K562 (cell line): ENCODE data around the gene NTM. TPM values are rescaled to one million over a fixed set of nuclear protein-coding genes. Genes with fewer than 3 reads are reported as not detected.

Experiments
- ATAC-seq: fragments of 200-7000 bp; cut with Tn5 transposase; 3 replicates; pipeline ENCODE4 v1.9.1; 2020; ENCODE audit warnings: moderate library complexity
- BruUV-seq: library from RNA; stranded (reverse); fragments of 400-500 nt; replicated peaks from 2 replicates; lab custom pipeline; 2021; lab: Mats Ljungman, UMichigan
- CTCF ChIA-PET: fragments of 300-600 bp; formaldehyde crosslinking; extraction: SDS; loops from one replicate; lab custom pipeline; 2021; ENCODE audit warnings: low intra/inter-chr PET ratio; lab: Yijun Ruan, JAX
- POLR2A ChIA-PET: fragments of 300-600, 350-650 bp; sonication (Branson Sonifier 250); formaldehyde crosslinking; extraction: SDS; loops from one replicate; lab custom pipeline; 2021; ENCODE audit warnings: antibody characterized with exemption, inconsistent platforms; lab: Yijun Ruan, JAX
- DNase-seq, 4 experiments: peaks; one replicate each; pipeline versions ENCODE4 v3.0.0 to v3.0.0-alpha.2; 2011 to 2018; ENCODE audit warnings: low spot score in 3 of 4, mixed read lengths in 3 of 4; ENCODE audit errors: extremely low read depth in 1 of 4
- FAIRE-seq: peaks from 2 replicates; lab custom pipeline; 2011; peaks lifted over from hg19 to GRCh38; lab: Jason Lieb, UNC
- H2AFZ ChIP-seq: 2 replicates; pipeline ENCODE4 v1.6.0; 2011; ENCODE audit warnings: low read depth, low read length, control low read depth, inconsistent platforms
- H3K27ac ChIP-seq: fragments of 200-600 bp; 3 replicates; pipeline ENCODE4 v1.8.0; 2011; ENCODE audit warnings: low read depth, mild to moderate bottlenecking, control low read depth, inconsistent platforms, low read length, moderate library complexity, mixed read lengths; ENCODE audit errors: extremely low read depth
- H3K27me3 ChIP-seq, 2 experiments: fragments of 300-600 bp in 1 of 2; 2 replicates in 1 of 2; 3 replicates in 1 of 2; pipeline versions ENCODE4 v1.6.0 to v1.8.0; 2011; ENCODE audit warnings: inconsistent platforms in 2 of 2, low read length in 2 of 2, mild to moderate bottlenecking in 1 of 2, mixed read lengths in 1 of 2, moderate library complexity in 1 of 2; ENCODE audit not compliant: control insufficient read depth in 2 of 2, insufficient read depth in 2 of 2
- H3K36me3 ChIP-seq: fragments of 300-600 bp; 3 replicates; pipeline ENCODE4 v1.8.0; 2011; ENCODE audit warnings: mild to moderate bottlenecking, low read length, inconsistent platforms; ENCODE audit not compliant: control insufficient read depth, insufficient read depth
- H3K4me1 ChIP-seq, 2 experiments: fragments of 200-600 bp in 1 of 2; replicated peaks in 1 of 2; 2 replicates in 1 of 2; 3 replicates in 1 of 2; pipeline versions ENCODE4 v1.5.1 to v1.8.0; 2011; ENCODE audit warnings: inconsistent platforms in 2 of 2, low read length in 2 of 2, mild to moderate bottlenecking in 1 of 2, mixed read lengths in 1 of 2, moderate library complexity in 1 of 2; ENCODE audit not compliant: control insufficient read depth in 2 of 2, insufficient read depth in 2 of 2
- H3K4me2 ChIP-seq: 2 replicates; pipeline ENCODE4 v1.6.1; 2011; ENCODE audit warnings: low read length, control low read depth, inconsistent platforms, mixed read lengths; ENCODE audit not compliant: insufficient read depth
- H3K4me3 ChIP-seq: fragments of 200-600 bp; sonication (generic), shearing (Covaris generic); 2 replicates; pipeline ENCODE4 v1.5.1; 2016; ENCODE audit warnings: control low read depth, inconsistent platforms
- H3K79me2 ChIP-seq: fragments of 200-600 bp; 3 replicates; pipeline ENCODE4 v1.8.0; 2011; ENCODE audit warnings: low read length, inconsistent platforms; ENCODE audit not compliant: control insufficient read depth, insufficient read depth
- H3K9ac ChIP-seq, 2 experiments: 2 replicates each; pipeline versions ENCODE4 v1.6.0 to v1.6.1; 2011; ENCODE audit warnings: low read depth in 2 of 2, low read length in 2 of 2, control low read depth in 1 of 2, inconsistent platforms in 1 of 2, mild to moderate bottlenecking in 1 of 2, mixed read lengths in 1 of 2; ENCODE audit not compliant: insufficient read depth in 1 of 2
- H3K9me1 ChIP-seq: one replicate; pipeline ENCODE4 v1.6.0; 2011; ENCODE audit warnings: inconsistent platforms, mild to moderate bottlenecking, low read length, moderate library complexity; ENCODE audit not compliant: control insufficient read depth, insufficient read depth
- H3K9me3 ChIP-seq: replicated peaks from 2 replicates; pipeline ENCODE4 v1.5.1; 2011; ENCODE audit warnings: low read depth, low read length, inconsistent platforms; ENCODE audit not compliant: control insufficient read depth, insufficient read depth
- H4K20me1 ChIP-seq: replicated peaks from 2 replicates; pipeline ENCODE4 v1.6.1; 2011; ENCODE audit warnings: low read length, inconsistent platforms, mixed read lengths; ENCODE audit not compliant: control insufficient read depth, insufficient read depth
- EHMT2 ChIP-seq: fragments of 450-650 bp; IDR thresholded peaks from 2 replicates; pipeline ENCODE4 v1.6.1; 2018; ENCODE audit warnings: antibody characterized with exemption
- RAD21 ChIP-seq, 2 experiments: fragments of 250-450 bp in 1 of 2; fragments of 450-650 bp in 1 of 2; sonication (Bioruptor Pico) in 1 of 2; formaldehyde crosslinking in 1 of 2; IDR thresholded peaks in 1 of 2; conservative IDR thresholded peaks in 1 of 2; 2 replicates each; pipeline versions ENCODE4 v1.4.0 to v1.8.0; 2020 to 2022; ENCODE audit warnings: mild to moderate bottlenecking in 2 of 2, moderate library complexity in 1 of 2
- SMC3 ChIP-seq: conservative IDR thresholded peaks from 2 replicates; pipeline ENCODE4 v1.6.1; 2011; ENCODE audit warnings: low read depth, low read length, improper control_type of control experiment; ENCODE audit not compliant: insufficient read depth
- SRSF3 ChIP-seq: fragments of 200-400 bp; formaldehyde crosslinking; IDR thresholded peaks from 2 replicates; pipeline ENCODE4 v1.6.1; 2016; ENCODE audit warnings: mild to moderate bottlenecking, low read length, moderate library complexity; ENCODE audit not compliant: insufficient read depth
- ZNF436 ChIP-seq: fragments of 250-450, 450-650 bp; sonication (Bioruptor Pico); formaldehyde crosslinking; IDR thresholded peaks from 2 replicates; pipeline ENCODE4 v1.7.0; 2020; ENCODE audit warnings: mild to moderate bottlenecking
- WGBS: fragments of 100-300 bp; shearing (Covaris generic); methylation state at CpG from one replicate; pipeline ENCODE4 v1.1.6; 2016; ENCODE audit warnings: low coverage, mixed read lengths; ENCODE audit not compliant: insufficient coverage; ENCODE audit errors: missing lambda C conversion rate; 5-methylcytosine and 5-hydroxymethylcytosine counted together
- in situ Hi-C: fragments of 300-500 bp; cut with MboI; formaldehyde crosslinking; loops from 4 replicates; pipeline ENCODE4 v1.15.0; 2018; ENCODE audit warnings: inconsistent platforms, mixed read lengths
- intact Hi-C: fragments of 100-400 bp; cut with micrococcal nuclease; formaldehyde crosslinking; loops from 2 replicates; pipeline ENCODE4 v1.14.2; 2022
- polyA plus RNA-seq, 8 experiments: library from polyadenylated mRNA; depleted of rRNA in 4 of 8; stranded (reverse) in 5 of 8; unstranded in 3 of 8; fragments of >200 nt; fragmentation: Nextera tagmentation in 2 of 8; fragmentation: Illumina TruSeq in 1 of 8; extraction: Ambion mirVana in 2 of 8; extraction: Trizol in 1 of 8; gene quantifications; 2 replicates each; pipeline versions ENCODE4 v1.2.1 to v1.2.3, GENCODE V29; 2011 to 2014; ENCODE audit warnings: inconsistent platforms in 1 of 8, missing spikeins in 1 of 8
- total RNA-seq, 7 experiments: library from RNA; depleted of rRNA in 6 of 7; stranded (reverse); fragments of >200 nt in 6 of 7; fragmentation: Illumina TruSeq in 2 of 7; extraction: Trizol in 2 of 7; gene quantifications; 2 replicates each; pipeline versions ENCODE4 v1.2.1 to v1.2.3, GENCODE V29; 2011 to 2021; ENCODE audit warnings: low replicate concordance in 1 of 7
- TF ChIP-seq, protein P1 (sequence below), 2 experiments: fragments of 450-650 bp; formaldehyde crosslinking in 1 of 2; IDR thresholded peaks; 2 replicates each; pipeline versions ENCODE4 v1.4.0 to v1.6.1; 2014 to 2020; ENCODE audit warnings: mild to moderate bottlenecking in 2 of 2, borderline replicate concordance in 1 of 2, low read depth in 1 of 2
- TF ChIP-seq, protein P2 (sequence below), 3 experiments: IDR thresholded peaks in 2 of 3; conservative IDR thresholded peaks in 1 of 3; 2 replicates each; pipeline ENCODE4 v1.5.1; 2011 to 2012; ENCODE audit warnings: low read length in 3 of 3, mild to moderate bottlenecking in 3 of 3, control low read depth in 2 of 3, improper control_type of control experiment in 1 of 3, inconsistent platforms in 1 of 3, low read depth in 1 of 3, mixed read lengths in 1 of 3, moderate library complexity in 1 of 3; ENCODE audit not compliant: insufficient read depth in 2 of 3

The NTM gene
- total and polyA plus RNA-seq, 9 of the 15 experiments (the other 6 are each of a cell fraction or from before 2014, with no cell fraction given), result not detected

DNA sequence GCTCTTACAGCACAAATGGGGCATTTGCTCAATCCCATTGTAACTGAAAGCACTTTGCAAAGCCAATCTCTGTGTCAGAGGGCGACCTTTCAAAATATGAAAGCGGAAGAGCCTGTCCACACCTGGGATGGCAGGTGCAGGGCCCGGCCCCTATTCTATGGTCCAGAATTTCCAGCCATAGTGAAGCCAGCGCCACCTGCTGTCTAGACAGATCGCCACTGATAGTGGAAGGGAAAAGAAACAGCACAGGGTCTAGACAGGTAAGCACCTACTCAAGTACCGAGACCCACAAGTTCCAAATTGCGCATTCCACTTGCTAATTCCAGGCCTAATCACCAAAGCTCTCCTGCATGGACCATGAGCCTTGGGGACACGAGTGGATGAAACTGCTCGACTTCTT, 141.4 kb downstream of the NTM start:
- under 1% methylated on average over 9 of the region's 9 CpGs for WGBS
- no peaks in the 10 kb centered on the region for H3K79me2 ChIP-seq
- peak; percentile 55 for TF ChIP-seq SMC3
- TF ChIP-seq, protein P1, sequence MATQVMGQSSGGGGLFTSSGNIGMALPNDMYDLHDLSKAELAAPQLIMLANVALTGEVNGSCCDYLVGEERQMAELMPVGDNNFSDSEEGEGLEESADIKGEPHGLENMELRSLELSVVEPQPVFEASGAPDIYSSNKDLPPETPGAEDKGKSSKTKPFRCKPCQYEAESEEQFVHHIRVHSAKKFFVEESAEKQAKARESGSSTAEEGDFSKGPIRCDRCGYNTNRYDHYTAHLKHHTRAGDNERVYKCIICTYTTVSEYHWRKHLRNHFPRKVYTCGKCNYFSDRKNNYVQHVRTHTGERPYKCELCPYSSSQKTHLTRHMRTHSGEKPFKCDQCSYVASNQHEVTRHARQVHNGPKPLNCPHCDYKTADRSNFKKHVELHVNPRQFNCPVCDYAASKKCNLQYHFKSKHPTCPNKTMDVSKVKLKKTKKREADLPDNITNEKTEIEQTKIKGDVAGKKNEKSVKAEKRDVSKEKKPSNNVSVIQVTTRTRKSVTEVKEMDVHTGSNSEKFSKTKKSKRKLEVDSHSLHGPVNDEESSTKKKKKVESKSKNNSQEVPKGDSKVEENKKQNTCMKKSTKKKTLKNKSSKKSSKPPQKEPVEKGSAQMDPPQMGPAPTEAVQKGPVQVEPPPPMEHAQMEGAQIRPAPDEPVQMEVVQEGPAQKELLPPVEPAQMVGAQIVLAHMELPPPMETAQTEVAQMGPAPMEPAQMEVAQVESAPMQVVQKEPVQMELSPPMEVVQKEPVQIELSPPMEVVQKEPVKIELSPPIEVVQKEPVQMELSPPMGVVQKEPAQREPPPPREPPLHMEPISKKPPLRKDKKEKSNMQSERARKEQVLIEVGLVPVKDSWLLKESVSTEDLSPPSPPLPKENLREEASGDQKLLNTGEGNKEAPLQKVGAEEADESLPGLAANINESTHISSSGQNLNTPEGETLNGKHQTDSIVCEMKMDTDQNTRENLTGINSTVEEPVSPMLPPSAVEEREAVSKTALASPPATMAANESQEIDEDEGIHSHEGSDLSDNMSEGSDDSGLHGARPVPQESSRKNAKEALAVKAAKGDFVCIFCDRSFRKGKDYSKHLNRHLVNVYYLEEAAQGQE (IDR thresholded peaks at IDR 0.05; ENCODE audit: borderline replicate concordance), result 0 out of 2 replicates have a peak, but pooled peaks have one; percentile 25
- TF ChIP-seq, protein P1 (CRISPR knock-in tag; IDR thresholded peaks at IDR 0.05; ENCODE audit: low read depth), result no peak
- TF ChIP-seq RAD21 (CRISPR knock-in tag; conservative IDR thresholded peaks at IDR 0.05 in 1 of 2, IDR thresholded peaks at IDR 0.05 in 1 of 2), result peak; percentile 26 to 54; a peak in 3 of 4 replicates
- no peak for TF ChIP-seq EHMT2
- TF ChIP-seq, protein P2, sequence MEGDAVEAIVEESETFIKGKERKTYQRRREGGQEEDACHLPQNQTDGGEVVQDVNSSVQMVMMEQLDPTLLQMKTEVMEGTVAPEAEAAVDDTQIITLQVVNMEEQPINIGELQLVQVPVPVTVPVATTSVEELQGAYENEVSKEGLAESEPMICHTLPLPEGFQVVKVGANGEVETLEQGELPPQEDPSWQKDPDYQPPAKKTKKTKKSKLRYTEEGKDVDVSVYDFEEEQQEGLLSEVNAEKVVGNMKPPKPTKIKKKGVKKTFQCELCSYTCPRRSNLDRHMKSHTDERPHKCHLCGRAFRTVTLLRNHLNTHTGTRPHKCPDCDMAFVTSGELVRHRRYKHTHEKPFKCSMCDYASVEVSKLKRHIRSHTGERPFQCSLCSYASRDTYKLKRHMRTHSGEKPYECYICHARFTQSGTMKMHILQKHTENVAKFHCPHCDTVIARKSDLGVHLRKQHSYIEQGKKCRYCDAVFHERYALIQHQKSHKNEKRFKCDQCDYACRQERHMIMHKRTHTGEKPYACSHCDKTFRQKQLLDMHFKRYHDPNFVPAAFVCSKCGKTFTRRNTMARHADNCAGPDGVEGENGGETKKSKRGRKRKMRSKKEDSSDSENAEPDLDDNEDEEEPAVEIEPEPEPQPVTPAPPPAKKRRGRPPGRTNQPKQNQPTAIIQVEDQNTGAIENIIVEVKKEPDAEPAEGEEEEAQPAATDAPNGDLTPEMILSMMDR (IDR thresholded peaks at IDR 0.05 in 2 of 3, conservative IDR thresholded peaks at IDR 0.05 in 1 of 3; ENCODE audit: insufficient read depth in 2 of 3, low read depth in 1 of 3, low read length in 3 of 3), result peak; percentile 51 to 59 (median 59)
- TF ChIP-seq SRSF3, result no peak
- TF ChIP-seq ZNF436, result no peak
- no peak overlapping the region for H3K27ac ChIP-seq
- BruUV-seq, result no TSS peak
- no peak overlapping the region for H2AFZ ChIP-seq
- H3K4me3 ChIP-seq, result no peak overlapping the region
- peaks cover 0 to 8% of the 10 kb centered on the region in 2 experiments; a peak in 1 of 5 replicates for H3K27me3 ChIP-seq
- H3K36me3 ChIP-seq, result no peaks in the 10 kb centered on the region
- H3K9me1 ChIP-seq, result no peaks in the 10 kb centered on the region
- POLR2A ChIA-PET, result no interaction called here
- H3K4me2 ChIP-seq, result no peak overlapping the region
- peak; percentile 30 to 42 (median 34) for DNase-seq
- intact Hi-C loops (loop anchor here (1.0 to 5.0 kb wide), 3 partner anchors 104 to 447 kb away; no protein-coding TSS in a partner anchor), in situ Hi-C loops (loop anchor here (5.0 kb wide), 1 partner anchor 449 kb away; no protein-coding TSS in a partner anchor)
- CTCF ChIA-PET, result interaction anchor here (0.7 kb wide), 1 partner anchor 447 kb away, joined by 3 read pairs; no protein-coding TSS in a partner anchor
- no peak overlapping the region for H3K9ac ChIP-seq
- peak; percentile 90 for ATAC-seq
- H4K20me1 ChIP-seq, result no peaks in the 10 kb centered on the region
- H3K9me3 ChIP-seq, result no peaks in the 10 kb centered on the region
- no peaks in the 10 kb centered on the region for H3K4me1 ChIP-seq
- FAIRE-seq, result no peak
